Subcutaneous adipose tissue (tissue), 4 donors: ENCODE measurements around the gene PRKAA2. TPM values are rescaled to one million over a fixed set of nuclear protein-coding genes. Genes with fewer than 3 reads are reported as not detected.

ENCODE experiments used
- CTCF ChIP-seq: fragments of 450-650 bp; IDR thresholded peaks from one replicate; pipeline ENCODE4 v1.5.1; 2016; ENCODE audit warnings: low read depth, mild to moderate bottlenecking, control low read depth, antibody characterized with exemption, moderate library complexity
- total RNA-seq, 4 donors: library from RNA; depleted of rRNA; stranded (reverse); fragments of >200 nt; gene quantifications; one replicate each; pipeline ENCODE4 v1.1.0, GENCODE V29; 2016

Gene PRKAA2
- total RNA-seq, 4 donors from 2014 or later, result 1.6 to 3.0 (median 2.1) TPM

- TF ChIP-seq CTCF, result no peak
Observed at GRCh38 chr1:56631901-56632300, 13.2 kb upstream of the PRKAA2 start.

- no peak for TF ChIP-seq CTCF
Observed at GRCh38 chr1:56634981-56635380, 10.1 kb upstream of the PRKAA2 start.

- TF ChIP-seq CTCF, result no peak
Observed at GRCh38 chr1:56638248-56638647, 6.9 kb upstream of the PRKAA2 start.

- TF ChIP-seq CTCF, result no peak
Observed at GRCh38 chr1:56639211-56639610, 5.9 kb upstream of the PRKAA2 start.

- TF ChIP-seq CTCF, result no peak
Observed at GRCh38 chr1:56643661-56644060, 1.5 kb upstream of the PRKAA2 start.

GRCh38 chr1:56644064-56644918 lies 823 bp upstream of the PRKAA2 start:
- TF ChIP-seq CTCF, result no peak

GRCh38 chr1:56645677-56646305 lies 677 bp downstream of the PRKAA2 start:
- no peak for TF ChIP-seq CTCF
